ENCODE measurements around the gene KLHL17.

- TF ChIP-seq POLR2A (IDR thresholded peaks at IDR 0.05; ENCODE audit: low read depth, low read length) (no peak), POLR2AphosphoS5 (IDR thresholded peaks at IDR 0.05; ENCODE audit: low read depth, low read length) (no peak)
Measured at GRCh38 chr1:969260-969855, 9.0 kb downstream of the KLHL17 start.
